ENCODE measurements around the gene XYLT1. TPM values are rescaled to one million over a fixed set of nuclear protein-coding genes. Genes with fewer than 3 reads are reported as not detected.

XYLT1 gene
- total RNA-seq, 1 experiment from 2014 or later, result 12.5 TPM

DNA sequence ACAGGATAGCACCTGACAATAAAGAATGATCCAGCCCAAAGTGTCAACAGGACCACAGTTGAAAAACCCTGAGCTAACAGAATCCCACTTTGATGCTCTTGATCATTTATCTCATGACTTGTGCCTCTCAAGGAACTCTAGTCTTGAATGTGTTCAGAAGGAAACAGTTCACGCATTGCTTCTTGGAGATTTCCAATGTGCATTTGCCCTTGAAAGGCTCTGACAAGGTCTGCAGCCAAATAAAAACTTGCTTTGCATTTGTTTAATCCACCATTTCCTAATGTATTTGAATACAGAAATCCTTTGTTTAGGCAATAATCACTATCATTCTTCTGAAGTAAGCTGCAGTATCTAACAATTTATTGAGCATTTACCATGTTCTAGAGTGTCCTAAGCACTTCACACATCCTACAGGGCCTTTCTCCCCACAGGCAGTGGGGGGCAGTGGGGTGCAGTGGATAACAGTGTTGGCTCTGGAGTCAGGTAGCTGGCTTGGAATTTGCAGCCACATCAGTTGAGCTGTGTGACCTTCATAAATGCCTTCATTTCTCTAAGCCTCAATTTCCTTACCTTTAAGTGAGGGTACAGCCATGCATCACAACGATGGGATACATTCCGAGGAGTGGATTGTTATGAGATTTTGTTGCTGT, 239.7 kb downstream of the XYLT1 start:
- no TSS peak for BruUV-seq (replicated peaks)
- H3K9me3 ChIP-seq, result no peaks in the 10 kb centered on the region
- Mint-ChIP-seq H3K4me1 (ENCODE audit: low read depth, unreplicated experiment) (peaks cover 8% of the 10 kb centered on the region), H3K27ac (ENCODE audit: unreplicated experiment) (no peak overlapping the region), H3K9me3 (ENCODE audit: unreplicated experiment) (no peaks in the 10 kb centered on the region), H3K4me3 (ENCODE audit: unreplicated experiment) (no peak overlapping the region), H3K27me3 (ENCODE audit: insufficient read depth, unreplicated experiment) (no peaks in the 10 kb centered on the region), H3K36me3 (ENCODE audit: insufficient read depth, unreplicated experiment) (no peaks in the 10 kb centered on the region)
- TF ChIP-seq, protein P1, sequence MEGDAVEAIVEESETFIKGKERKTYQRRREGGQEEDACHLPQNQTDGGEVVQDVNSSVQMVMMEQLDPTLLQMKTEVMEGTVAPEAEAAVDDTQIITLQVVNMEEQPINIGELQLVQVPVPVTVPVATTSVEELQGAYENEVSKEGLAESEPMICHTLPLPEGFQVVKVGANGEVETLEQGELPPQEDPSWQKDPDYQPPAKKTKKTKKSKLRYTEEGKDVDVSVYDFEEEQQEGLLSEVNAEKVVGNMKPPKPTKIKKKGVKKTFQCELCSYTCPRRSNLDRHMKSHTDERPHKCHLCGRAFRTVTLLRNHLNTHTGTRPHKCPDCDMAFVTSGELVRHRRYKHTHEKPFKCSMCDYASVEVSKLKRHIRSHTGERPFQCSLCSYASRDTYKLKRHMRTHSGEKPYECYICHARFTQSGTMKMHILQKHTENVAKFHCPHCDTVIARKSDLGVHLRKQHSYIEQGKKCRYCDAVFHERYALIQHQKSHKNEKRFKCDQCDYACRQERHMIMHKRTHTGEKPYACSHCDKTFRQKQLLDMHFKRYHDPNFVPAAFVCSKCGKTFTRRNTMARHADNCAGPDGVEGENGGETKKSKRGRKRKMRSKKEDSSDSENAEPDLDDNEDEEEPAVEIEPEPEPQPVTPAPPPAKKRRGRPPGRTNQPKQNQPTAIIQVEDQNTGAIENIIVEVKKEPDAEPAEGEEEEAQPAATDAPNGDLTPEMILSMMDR (IDR thresholded peaks at IDR 0.05; ENCODE audit: insufficient read depth in 1 of 2, low read depth in 1 of 2, low read length in 1 of 2, severe bottlenecking in 1 of 2, unreplicated experiment in 1 of 2), result no peak
- intact Hi-C loops (cut with micrococcal nuclease; ENCODE audit: unreplicated experiment), result no loop called here
- no peaks in the 10 kb centered on the region for H3K36me3 ChIP-seq (ENCODE audit: control insufficient read depth, insufficient read depth, low read length)
- ChIA-PET POLR2A (no interaction called here), CTCF (interaction anchor here (0.5 kb wide), 1 partner anchor 233 kb away, joined by 5 read pairs; no protein-coding TSS in a partner anchor)
- no peaks in the 10 kb centered on the region for H3K4me1 ChIP-seq
- no peaks in the 10 kb centered on the region for H3K27me3 ChIP-seq (replicated peaks; ENCODE audit: control insufficient read depth, insufficient read depth, low read length)
- DNase-seq, result no peak
- no peak overlapping the region for H3K4me3 ChIP-seq (ENCODE audit: low read depth, low read length)

GRCh38 chr16:17229766-17230165, 241.0 kb downstream of the XYLT1 start:
- Histone ChIP-seq H3K36me3 (ENCODE audit: control insufficient read depth, insufficient read depth, low read length) (no peaks in the 10 kb centered on the region), H3K9me3 (no peaks in the 10 kb centered on the region), H3K4me3 (ENCODE audit: low read depth, low read length) (no peak overlapping the region), H3K27me3 (replicated peaks; ENCODE audit: control insufficient read depth, insufficient read depth, low read length) (no peaks in the 10 kb centered on the region), H3K4me1 (no peaks in the 10 kb centered on the region)
- DNase-seq, result no peak
- H3K36me3 Mint-ChIP-seq (ENCODE audit: insufficient read depth, unreplicated experiment), result no peaks in the 10 kb centered on the region
- H3K27me3 Mint-ChIP-seq (ENCODE audit: insufficient read depth, unreplicated experiment), result no peaks in the 10 kb centered on the region
- intact Hi-C loops (cut with micrococcal nuclease; ENCODE audit: unreplicated experiment), result no loop called here
- BruUV-seq (replicated peaks), result no TSS peak
- H3K27ac Mint-ChIP-seq (ENCODE audit: unreplicated experiment), result no peak overlapping the region
- POLR2A ChIA-PET, result no interaction called here
- TF ChIP-seq, protein P1 (IDR thresholded peaks at IDR 0.05; ENCODE audit: insufficient read depth in 1 of 2, low read depth in 1 of 2, low read length in 1 of 2, severe bottlenecking in 1 of 2, unreplicated experiment in 1 of 2), result no peak
- H3K4me3 Mint-ChIP-seq (ENCODE audit: unreplicated experiment), result no peak overlapping the region
- H3K9me3 Mint-ChIP-seq (ENCODE audit: unreplicated experiment), result no peaks in the 10 kb centered on the region
- CTCF ChIA-PET, result no interaction called here
- peaks cover 14% of the 10 kb centered on the region for H3K4me1 Mint-ChIP-seq (ENCODE audit: low read depth, unreplicated experiment)

GRCh38 chr16:17229131-17229530, 241.6 kb downstream of the XYLT1 start:
- Histone ChIP-seq H3K36me3 (ENCODE audit: control insufficient read depth, insufficient read depth, low read length) (no peaks in the 10 kb centered on the region), H3K4me3 (ENCODE audit: low read depth, low read length) (no peak overlapping the region), H3K4me1 (no peaks in the 10 kb centered on the region), H3K9me3 (no peaks in the 10 kb centered on the region), H3K27me3 (replicated peaks; ENCODE audit: control insufficient read depth, insufficient read depth, low read length) (no peaks in the 10 kb centered on the region)
- ChIA-PET CTCF (interaction anchor here (1.1 kb wide), 1 partner anchor 17 kb away, joined by 3 read pairs; no protein-coding TSS in a partner anchor), POLR2A (no interaction called here)
- no TSS peak for BruUV-seq (replicated peaks)
- no peak for DNase-seq
- intact Hi-C loops (cut with micrococcal nuclease; ENCODE audit: unreplicated experiment), result no loop called here
- TF ChIP-seq, protein P1 (IDR thresholded peaks at IDR 0.05; ENCODE audit: insufficient read depth in 1 of 2, low read depth in 1 of 2, low read length in 1 of 2, severe bottlenecking in 1 of 2, unreplicated experiment in 1 of 2), result no peak
- Mint-ChIP-seq H3K36me3 (ENCODE audit: insufficient read depth, unreplicated experiment) (no peaks in the 10 kb centered on the region), H3K4me3 (ENCODE audit: unreplicated experiment) (no peak overlapping the region), H3K27me3 (ENCODE audit: insufficient read depth, unreplicated experiment) (no peaks in the 10 kb centered on the region), H3K9me3 (ENCODE audit: unreplicated experiment) (no peaks in the 10 kb centered on the region), H3K4me1 (ENCODE audit: low read depth, unreplicated experiment) (peaks cover 14% of the 10 kb centered on the region), H3K27ac (ENCODE audit: unreplicated experiment) (no peak overlapping the region)
